Esophagus squamous epithelium (tissue), 5 donors: ENCODE measurements around the gene FAM83D. TPM values are rescaled to one million over a fixed set of nuclear protein-coding genes. Genes with fewer than 3 reads are reported as not detected.

ENCODE experiments used
- DNase-seq: peaks from one replicate; lab custom pipeline; 2025; lab: John Stamatoyannopoulos, UW
- H3K27ac ChIP-seq, 4 donors: fragments of 200-600 bp; sonication (generic); one replicate each; pipeline ENCODE4 v1.5.1; 2016 to 2019; ENCODE audit warnings: mild to moderate bottlenecking in 1 of 4
- H3K27me3 ChIP-seq, 4 donors: fragments of 200-600 bp; sonication (generic); 1 replicate in 3 of 4; 2 replicates in 1 of 4; pipeline versions ENCODE4 v1.5.1 to v1.6.0; 2017 to 2021; ENCODE audit warnings: antibody characterized with exemption in 1 of 4
- H3K36me3 ChIP-seq, 3 donors: fragments of 200-600 bp; sonication (generic); one replicate each; pipeline ENCODE4 v1.5.1; 2016 to 2019
- H3K4me1 ChIP-seq, 3 donors: fragments of 200-600 bp; sonication (generic); one replicate each; pipeline ENCODE4 v1.5.1; 2017 to 2019
- H3K4me3 ChIP-seq, 4 donors: fragments of 200-600 bp; sonication (generic); 1 replicate in 3 of 4; 2 replicates in 1 of 4; pipeline ENCODE4 v1.5.1; 2016 to 2019; ENCODE audit warnings: mild to moderate bottlenecking in 2 of 4, moderate library complexity in 1 of 4
- H3K9me3 ChIP-seq, 3 donors: fragments of 200-600 bp; sonication (generic); one replicate each; pipeline ENCODE4 v1.5.1; 2016 to 2019
- CTCF ChIP-seq, 6 experiments: fragments of 450-650 bp in 4 of 6; fragments of 200-600 bp in 2 of 6; sonication (generic) in 2 of 6; IDR thresholded peaks; one replicate each; pipeline ENCODE4 v1.5.1; 2016 to 2019; ENCODE audit warnings: antibody characterized with exemption in 6 of 6, mild to moderate bottlenecking in 4 of 6, moderate library complexity in 4 of 6
- POLR2A ChIP-seq, 4 donors: fragments of 450-650 bp; IDR thresholded peaks; one replicate each; pipeline ENCODE4 v1.6.1; 2017; ENCODE audit warnings: antibody characterized with exemption in 4 of 4, mild to moderate bottlenecking in 4 of 4, moderate library complexity in 3 of 4
- WGBS, 2 donors: methylation state at CpG; one replicate each; pipeline ENCODE4 v1.1.5; 2018; 5-methylcytosine and 5-hydroxymethylcytosine counted together
- intact Hi-C: fragments of 100-400 bp; cut with DNase I; formaldehyde crosslinking; loops from one replicate; pipeline ENCODE4 v1.15.0; 2022
- total RNA-seq, 4 donors: library from RNA; depleted of rRNA; stranded (reverse); fragments of >200 nt; gene quantifications; one replicate each; pipeline ENCODE4 v1.1.0, GENCODE V29; 2016
- donor health status: DM: yes; HTN: yes; CAD: no.

FAM83D gene
- total RNA-seq, 4 donors from 2014 or later, result 53.8 to 105 (median 81.9) TPM

- no peak overlapping the region for H3K4me3 ChIP-seq
- H3K36me3 ChIP-seq, result peaks cover 0 to 24% (median 7%) of the 10 kb centered on the region in 3 donors
- H3K4me1 ChIP-seq, result peaks cover 3 to 49% (median 7%) of the 10 kb centered on the region in 3 donors
- no peaks in the 10 kb centered on the region for H3K9me3 ChIP-seq
- no peaks in the 10 kb centered on the region for H3K27me3 ChIP-seq
- intact Hi-C loops, result no loop called here
- TF ChIP-seq CTCF (IDR thresholded peaks at IDR 0.05), result no peak
- DNase-seq, result no peak
- H3K27ac ChIP-seq, result no peak overlapping the region
Observed at GRCh38 chr20:38965264-38965663, 39.0 kb downstream of the FAM83D start.

DNA sequence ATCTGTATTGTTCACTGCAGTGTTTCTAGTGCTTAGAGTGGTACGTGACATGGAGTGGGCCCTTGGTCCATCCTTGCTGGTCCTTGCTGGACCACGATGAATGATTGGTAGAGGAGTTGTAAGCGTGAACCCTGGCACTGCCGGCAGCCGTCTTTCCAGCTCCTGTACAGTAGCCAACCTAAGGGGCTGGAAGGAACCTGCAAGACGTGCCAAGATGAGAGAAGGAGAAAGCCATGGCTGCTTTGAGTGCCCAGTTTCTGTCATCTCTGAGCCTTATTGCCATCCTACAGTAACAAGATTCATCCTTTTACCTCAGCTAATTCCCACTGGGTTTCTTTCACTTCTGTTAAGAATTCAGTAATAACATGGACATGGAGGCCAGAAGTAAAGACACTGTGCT, 41.9 kb downstream of the FAM83D start:
- intact Hi-C loops, result no loop called here
- no peaks in the 10 kb centered on the region for H3K9me3 ChIP-seq
- H3K27ac ChIP-seq, result peak overlapping the region in 3 of 4 donors; percentile 40 to 72 (median 70)
- WGBS, 2 donors, result 54 to 56% methylated on average over 5 to 6 of the region's 6 CpGs
- H3K4me1 ChIP-seq, result peaks cover under 1 to 40% (median 7%) of the 10 kb centered on the region in 3 donors
- no peak for DNase-seq
- H3K36me3 ChIP-seq, result peaks cover 0 to 50% (median 7%) of the 10 kb centered on the region in 3 donors
- H3K4me3 ChIP-seq, result no peak overlapping the region
- H3K27me3 ChIP-seq, result no peaks in the 10 kb centered on the region
- TF ChIP-seq POLR2A (IDR thresholded peaks at IDR 0.05), result no peak
- no peak for TF ChIP-seq CTCF (IDR thresholded peaks at IDR 0.05)

DNA sequence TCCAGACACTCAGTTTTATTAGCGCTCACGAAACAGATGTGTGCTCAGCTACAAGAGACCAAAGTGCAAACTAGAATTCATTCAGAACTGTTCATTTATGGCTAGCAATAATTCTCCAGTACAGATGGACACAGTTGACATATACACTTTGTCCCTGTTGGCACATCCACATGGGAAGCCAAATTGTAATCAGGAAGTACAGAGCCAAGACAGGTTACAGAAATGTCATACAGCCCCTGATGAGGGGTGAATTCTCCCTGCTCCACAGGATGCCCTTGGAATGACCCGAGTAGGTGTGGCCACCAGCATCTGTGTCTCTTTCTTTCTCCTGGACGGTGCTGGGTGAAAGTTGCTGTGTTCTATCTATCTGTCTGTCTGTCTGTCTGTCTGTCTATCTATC, 43.5 kb downstream of the FAM83D start:
- no peak overlapping the region for H3K4me3 ChIP-seq
- H3K9me3 ChIP-seq, result no peaks in the 10 kb centered on the region
- intact Hi-C loops, result no loop called here
- DNase-seq, result no peak
- H3K27ac ChIP-seq, result peak overlapping the region; percentile 1 to 70 (median 34)
- H3K36me3 ChIP-seq, result peaks cover 0 to 47% (median 7%) of the 10 kb centered on the region in 3 donors
- H3K27me3 ChIP-seq, result no peaks in the 10 kb centered on the region
- WGBS, 2 donors, result 79 to 81% methylated on average over 4 of the region's 4 CpGs
- H3K4me1 ChIP-seq, result peaks cover 0 to 44% (median 7%) of the 10 kb centered on the region in 3 donors
- TF ChIP-seq POLR2A (IDR thresholded peaks at IDR 0.05) (no peak), CTCF (IDR thresholded peaks at IDR 0.05) (no peak)

GRCh38 chr20:38970302-38970701, 44.1 kb downstream of the FAM83D start:
- WGBS, 2 donors, result 83 to 100% methylated on average over 1 of the region's 1 CpG
- peaks cover 0 to 49% (median 7%) of the 10 kb centered on the region in 3 donors for H3K4me1 ChIP-seq
- intact Hi-C loops, result no loop called here
- peak overlapping the region in 3 of 4 donors; percentile 32 to 70 (median 58) for H3K27ac ChIP-seq
- no peak overlapping the region for H3K4me3 ChIP-seq
- no peaks in the 10 kb centered on the region for H3K27me3 ChIP-seq
- DNase-seq, result no peak
- H3K9me3 ChIP-seq, result no peaks in the 10 kb centered on the region
- peaks cover 0 to 41% (median 7%) of the 10 kb centered on the region in 3 donors for H3K36me3 ChIP-seq
- TF ChIP-seq CTCF (IDR thresholded peaks at IDR 0.05) (no peak), POLR2A (IDR thresholded peaks at IDR 0.05) (no peak)

DNA sequence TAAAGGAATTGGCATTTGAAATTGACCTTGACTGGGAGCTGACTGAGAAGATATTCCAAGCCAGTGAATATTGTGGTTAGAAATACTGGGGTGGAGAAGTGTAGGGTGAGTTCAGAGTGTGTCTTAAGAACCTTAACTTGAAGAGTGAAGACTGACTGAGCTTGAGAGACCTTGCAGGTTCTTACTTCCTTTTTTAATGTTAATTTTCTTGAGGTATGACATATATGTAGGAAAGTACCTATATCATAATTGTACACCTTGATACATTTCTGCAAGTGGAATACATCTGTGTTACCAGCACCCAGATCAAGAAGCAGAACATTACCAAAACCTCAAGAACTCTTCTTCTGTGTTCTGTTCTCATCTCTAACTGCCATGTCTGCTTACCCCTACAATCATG, 46.9 kb downstream of the FAM83D start:
- Histone ChIP-seq H3K36me3 (peaks cover 0 to 58% (median 4%) of the 10 kb centered on the region in 3 donors), H3K4me3 (no peak overlapping the region), H3K9me3 (no peaks in the 10 kb centered on the region), H3K4me1 (peaks cover 0 to 48% (median 4%) of the 10 kb centered on the region in 3 donors), H3K27me3 (no peaks in the 10 kb centered on the region), H3K27ac (peak overlapping the region in 3 of 4 donors; percentile 14 to 77 (median 60))
- no peak for DNase-seq
- TF ChIP-seq POLR2A (IDR thresholded peaks at IDR 0.05), result no peak
- TF ChIP-seq CTCF (IDR thresholded peaks at IDR 0.05), result no peak
- intact Hi-C loops, result no loop called here
